ENCODE measurements around the gene ZMYND8.
"Not testable (repeated sequence)": the region's sequence is repeated elsewhere in the genome, so short reads cannot be mapped to it uniquely, and the experiment has no call there.

The ZMYND8 gene

DNA sequence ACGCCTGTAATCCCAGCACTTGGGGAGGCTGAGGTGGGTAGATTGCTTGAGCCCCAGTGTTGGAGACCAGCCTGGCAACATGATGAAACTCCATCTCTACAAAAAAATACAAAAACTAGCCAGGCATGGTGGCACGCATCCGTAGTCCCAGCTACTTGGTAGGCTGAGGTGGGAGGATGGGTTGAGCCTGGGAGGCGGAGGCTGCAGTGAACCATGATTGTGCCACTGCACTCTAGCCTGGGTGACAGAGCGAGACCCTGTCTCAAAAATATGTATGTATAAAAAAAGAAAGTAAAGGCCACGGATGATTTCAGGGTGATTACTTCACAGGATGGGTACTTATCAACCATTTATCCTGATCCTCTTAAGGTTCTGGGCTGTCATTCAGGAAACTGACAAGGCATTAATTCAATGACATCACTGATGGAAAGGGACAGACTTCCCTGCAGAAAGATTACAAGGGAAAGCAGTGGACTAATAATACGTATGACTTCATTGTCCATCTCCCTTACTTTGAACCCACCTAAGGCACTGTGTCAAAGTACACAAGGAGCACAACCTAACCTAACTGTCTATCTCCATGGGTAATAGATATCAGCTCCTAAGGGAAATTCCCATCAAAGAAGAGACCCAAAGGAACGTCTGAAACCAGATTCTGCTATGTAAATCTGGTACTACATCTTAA is 61.2 kb downstream of the ZMYND8 start:
- no peak overlapping the region for H3K27ac ChIP-seq (ENCODE audit: low read depth, low read length)

DNA sequence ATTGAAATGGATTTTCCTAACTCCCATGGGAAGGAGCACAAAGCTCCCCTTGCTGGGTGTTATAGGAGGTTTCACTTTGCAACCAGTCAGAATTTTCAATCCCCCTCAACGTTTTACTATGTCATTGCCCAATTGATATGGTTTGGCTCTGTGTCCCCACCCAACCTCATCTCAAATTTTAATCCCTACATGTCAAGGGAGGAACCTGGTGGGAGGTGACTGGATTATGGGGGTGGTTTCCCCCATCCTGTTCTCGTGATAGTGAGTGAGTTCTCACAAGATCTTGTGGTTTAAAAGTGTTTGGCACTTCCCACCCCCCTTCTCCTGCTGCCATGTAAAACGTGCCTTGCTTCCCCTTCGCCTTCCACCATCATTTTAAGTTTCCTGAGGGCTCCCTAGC is 62.9 kb downstream of the ZMYND8 start:
- H3K4me1 ChIP-seq (ENCODE audit: insufficient read depth, low read length): no peaks in the 10 kb centered on the region
- H3K36me3 ChIP-seq (ENCODE audit: insufficient read depth, low read length): peaks cover 51% of the 10 kb centered on the region
- no peaks in the 10 kb centered on the region for H3K9me3 ChIP-seq (ENCODE audit: low read length)
- no peak overlapping the region for H3K27ac ChIP-seq (ENCODE audit: low read depth, low read length)
- H3K9ac ChIP-seq (ENCODE audit: low read length): no peak overlapping the region
- H3K27me3 ChIP-seq (ENCODE audit: control insufficient read depth in 1 of 2, insufficient read depth in 2 of 2, low read length in 2 of 2): no peaks in the 10 kb centered on the region
- H3K4me3 ChIP-seq (ENCODE audit: low read depth in 1 of 2, low read length in 2 of 2): no peak overlapping the region

More for the DNA sequence above, 61.2 kb downstream of the ZMYND8 start:
- peaks cover 41% of the 10 kb centered on the region for H3K36me3 ChIP-seq (ENCODE audit: insufficient read depth, low read length)
- H3K4me1 ChIP-seq (ENCODE audit: insufficient read depth, low read length): no peaks in the 10 kb centered on the region
- no peaks in the 10 kb centered on the region for H3K9me3 ChIP-seq (ENCODE audit: low read length)
- no peak overlapping the region for H3K4me3 ChIP-seq (ENCODE audit: low read depth in 1 of 2, low read length in 2 of 2)
- H3K27me3 ChIP-seq (ENCODE audit: control insufficient read depth in 1 of 2, insufficient read depth in 2 of 2, low read length in 2 of 2): no peaks in the 10 kb centered on the region
- no peak overlapping the region for H3K9ac ChIP-seq (ENCODE audit: low read length)

DNA sequence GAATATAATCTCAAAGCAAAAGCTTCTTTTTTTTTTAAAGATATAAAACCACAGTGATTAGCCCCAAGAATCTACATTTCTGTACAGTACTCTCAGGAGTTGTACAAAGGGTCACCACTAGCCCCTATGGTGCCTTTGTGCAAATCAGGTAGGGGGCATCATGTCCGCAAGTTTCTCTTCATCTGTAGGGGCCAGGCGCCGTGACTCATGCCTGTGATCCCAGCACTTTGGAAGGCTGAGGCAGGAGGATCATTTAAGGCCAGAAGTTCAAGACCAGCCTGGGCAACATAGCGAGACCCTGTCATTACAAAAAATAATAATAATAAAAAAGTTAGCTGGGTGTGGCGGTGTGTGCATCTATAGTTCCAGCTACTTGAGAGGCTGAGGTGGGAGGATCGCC is 63.9 kb downstream of the ZMYND8 start:
- Histone ChIP-seq H3K4me1 (ENCODE audit: insufficient read depth, low read length) (no peaks in the 10 kb centered on the region), H3K4me3 (ENCODE audit: low read depth in 1 of 2, low read length in 2 of 2) (no peak overlapping the region), H3K9ac (ENCODE audit: low read length) (no peak overlapping the region), H3K9me3 (ENCODE audit: low read length) (no peaks in the 10 kb centered on the region), H3K36me3 (ENCODE audit: insufficient read depth, low read length) (peaks cover 44% of the 10 kb centered on the region), H3K27me3 (ENCODE audit: control insufficient read depth in 1 of 2, insufficient read depth in 2 of 2, low read length in 2 of 2) (no peaks in the 10 kb centered on the region), H3K27ac (ENCODE audit: low read depth, low read length) (no peak overlapping the region)

DNA sequence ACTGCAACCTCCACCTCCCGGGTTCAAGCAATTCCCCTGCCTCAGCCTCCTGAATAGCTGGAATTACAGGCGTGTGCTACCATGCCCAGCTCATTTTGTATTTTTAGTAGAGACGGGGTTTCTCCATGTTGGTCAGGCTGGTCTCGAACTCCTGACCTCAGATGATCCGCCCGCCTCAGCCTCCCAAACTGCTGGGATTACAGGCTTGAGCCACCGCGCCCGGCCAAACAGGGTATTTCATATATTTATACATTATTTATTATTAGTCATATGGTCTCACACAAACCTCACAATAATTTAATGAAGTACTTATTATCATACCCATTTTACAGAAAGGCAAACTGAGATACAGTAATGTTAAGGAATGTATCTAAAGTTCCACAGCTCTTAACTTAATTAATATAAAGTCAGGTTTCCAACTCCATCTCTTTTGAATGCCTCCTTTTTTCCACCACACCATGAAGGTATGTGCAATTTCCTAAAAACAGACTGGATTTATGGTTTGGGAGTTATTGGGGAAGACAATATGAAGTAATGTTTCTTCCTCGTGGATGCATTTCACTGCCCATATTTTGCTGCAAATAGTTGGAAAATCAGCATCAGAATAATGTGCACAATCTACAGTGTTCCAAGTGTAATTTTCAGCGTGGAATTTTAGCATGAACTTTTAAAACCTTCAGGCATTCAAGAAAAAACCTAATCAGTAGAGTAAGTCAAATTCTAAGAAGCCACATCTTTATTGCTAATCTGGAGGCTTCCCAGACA is 65.7 kb downstream of the ZMYND8 start:
- Histone ChIP-seq H3K36me3 (ENCODE audit: insufficient read depth, low read length) (peaks cover 43% of the 10 kb centered on the region), H3K4me1 (ENCODE audit: insufficient read depth, low read length) (no peaks in the 10 kb centered on the region), H3K27me3 (ENCODE audit: control insufficient read depth in 1 of 2, insufficient read depth in 2 of 2, low read length in 2 of 2) (no peaks in the 10 kb centered on the region), H3K4me3 (ENCODE audit: low read depth in 1 of 2, low read length in 2 of 2) (no peak overlapping the region), H3K9ac (ENCODE audit: low read length) (no peak overlapping the region), H3K27ac (ENCODE audit: low read depth, low read length) (no peak overlapping the region), H3K9me3 (ENCODE audit: low read length) (no peaks in the 10 kb centered on the region)

DNA sequence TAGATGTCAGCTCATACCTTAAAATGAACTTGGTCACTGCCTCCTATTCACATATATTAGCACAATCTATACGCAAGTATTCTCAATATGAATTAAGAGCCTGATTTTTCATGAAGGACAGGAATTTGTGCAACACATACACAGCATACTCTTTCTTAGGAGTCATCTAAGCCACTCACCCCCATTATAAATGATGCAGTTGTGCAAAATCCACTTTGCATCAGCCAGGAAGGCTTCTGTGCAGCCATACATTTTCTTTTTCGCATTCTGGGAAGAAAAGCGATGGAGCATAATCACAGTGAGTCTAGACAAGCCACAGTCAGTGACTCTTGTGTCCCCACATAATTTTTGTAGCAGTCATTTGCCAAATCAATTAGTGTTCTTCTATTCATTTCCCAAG is 66.5 kb downstream of the ZMYND8 start:
- no peak overlapping the region for H3K4me3 ChIP-seq (ENCODE audit: low read depth in 1 of 2, low read length in 2 of 2)
- H3K9ac ChIP-seq (ENCODE audit: low read length): no peak overlapping the region
- no peaks in the 10 kb centered on the region for H3K27me3 ChIP-seq (ENCODE audit: control insufficient read depth in 1 of 2, insufficient read depth in 2 of 2, low read length in 2 of 2)
- H3K9me3 ChIP-seq (ENCODE audit: low read length): no peaks in the 10 kb centered on the region
- no peaks in the 10 kb centered on the region for H3K4me1 ChIP-seq (ENCODE audit: insufficient read depth, low read length)
- peaks cover 41% of the 10 kb centered on the region for H3K36me3 ChIP-seq (ENCODE audit: insufficient read depth, low read length)
- H3K27ac ChIP-seq (ENCODE audit: low read depth, low read length): no peak overlapping the region

DNA sequence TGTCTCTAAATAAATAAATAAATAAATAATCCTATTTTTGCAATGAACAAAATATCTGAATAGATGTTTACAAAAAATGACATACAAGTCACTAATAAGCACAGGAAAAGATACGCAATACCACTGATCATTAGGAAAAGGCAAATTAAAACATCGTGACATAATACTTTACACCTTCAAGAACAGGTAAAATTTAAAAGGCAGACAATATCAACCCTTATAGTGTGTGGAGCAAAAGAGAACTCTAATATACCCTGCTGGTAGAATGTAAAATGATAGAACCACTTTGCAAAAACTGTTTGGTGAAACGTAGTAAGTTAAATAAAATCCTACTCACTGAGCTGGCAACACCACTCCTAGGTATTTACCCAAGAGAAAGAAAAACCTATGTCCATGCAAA is 67.4 kb downstream of the ZMYND8 start:
- H3K9ac ChIP-seq (ENCODE audit: low read length): no peak overlapping the region
- peaks cover 49% of the 10 kb centered on the region for H3K36me3 ChIP-seq (ENCODE audit: insufficient read depth, low read length)
- no peak overlapping the region for H3K27ac ChIP-seq (ENCODE audit: low read depth, low read length)
- no peaks in the 10 kb centered on the region for H3K9me3 ChIP-seq (ENCODE audit: low read length)
- H3K4me1 ChIP-seq (ENCODE audit: insufficient read depth, low read length): no peaks in the 10 kb centered on the region
- H3K4me3 ChIP-seq (ENCODE audit: low read depth in 1 of 2, low read length in 2 of 2): no peak overlapping the region
- no peaks in the 10 kb centered on the region for H3K27me3 ChIP-seq (ENCODE audit: control insufficient read depth in 1 of 2, insufficient read depth in 2 of 2, low read length in 2 of 2)

DNA sequence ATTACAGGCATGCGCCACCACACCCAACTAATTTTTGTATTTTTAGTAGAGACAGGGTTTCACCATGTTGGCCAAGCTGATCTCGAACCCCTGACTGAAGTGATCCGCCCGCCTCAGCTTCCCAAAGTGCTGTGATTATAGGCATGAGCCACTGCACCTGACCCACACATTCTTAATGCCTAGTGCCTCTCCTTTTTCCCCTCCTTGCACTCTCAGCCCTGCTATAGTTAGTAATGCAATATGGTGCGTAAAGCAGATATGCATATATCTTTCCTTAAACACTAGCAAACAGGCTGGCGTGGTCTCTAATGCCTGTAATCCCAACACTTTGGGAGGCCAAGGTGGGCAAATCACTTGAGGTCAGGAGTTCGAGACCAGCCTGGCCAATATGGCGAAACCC is 68.0 kb downstream of the ZMYND8 start:
- not testable (repeated sequence) for H3K27ac ChIP-seq (ENCODE audit: low read depth, low read length); H3K9ac ChIP-seq (ENCODE audit: low read length); H3K9me3 ChIP-seq (ENCODE audit: low read length); H3K4me1 ChIP-seq (ENCODE audit: insufficient read depth, low read length); H3K27me3 ChIP-seq (ENCODE audit: control insufficient read depth in 1 of 2, insufficient read depth in 2 of 2, low read length in 2 of 2); H3K4me3 ChIP-seq (ENCODE audit: low read depth in 1 of 2, low read length in 2 of 2)
- H3K36me3 ChIP-seq (ENCODE audit: insufficient read depth, low read length): peaks cover 49% of the 10 kb centered on the region

DNA sequence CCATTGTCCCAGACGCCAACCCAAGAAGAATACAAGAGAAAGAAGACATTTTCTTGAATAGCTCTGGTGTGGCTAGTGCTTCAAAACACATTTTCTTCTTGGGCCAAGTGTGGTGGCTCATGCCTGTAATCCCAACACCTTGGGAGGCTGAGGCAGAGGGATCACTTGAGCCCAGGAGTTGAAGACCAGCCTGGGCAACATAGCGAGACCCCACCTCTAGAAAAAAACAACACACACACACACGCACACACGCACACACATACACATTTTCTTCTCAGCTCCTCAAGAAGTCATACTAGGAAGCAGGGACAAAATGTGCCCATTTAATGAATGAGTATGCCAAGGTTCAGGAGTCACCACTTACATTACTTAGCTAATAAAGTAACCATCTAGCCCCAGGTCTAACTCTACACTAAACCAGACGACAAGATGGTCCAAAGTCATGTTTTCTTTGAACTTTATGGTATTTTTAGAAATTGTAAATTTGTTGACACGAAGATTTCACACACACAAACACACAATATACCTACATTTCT is 68.8 kb downstream of the ZMYND8 start:
- Histone ChIP-seq H3K27ac (ENCODE audit: low read depth, low read length) (no peak overlapping the region), H3K9me3 (ENCODE audit: low read length) (no peaks in the 10 kb centered on the region), H3K27me3 (ENCODE audit: control insufficient read depth in 1 of 2, insufficient read depth in 2 of 2, low read length in 2 of 2) (no peaks in the 10 kb centered on the region), H3K36me3 (ENCODE audit: insufficient read depth, low read length) (peaks cover 55% of the 10 kb centered on the region), H3K4me3 (ENCODE audit: low read depth in 1 of 2, low read length in 2 of 2) (no peak overlapping the region), H3K9ac (ENCODE audit: low read length) (no peak overlapping the region), H3K4me1 (ENCODE audit: insufficient read depth, low read length) (no peaks in the 10 kb centered on the region)

DNA sequence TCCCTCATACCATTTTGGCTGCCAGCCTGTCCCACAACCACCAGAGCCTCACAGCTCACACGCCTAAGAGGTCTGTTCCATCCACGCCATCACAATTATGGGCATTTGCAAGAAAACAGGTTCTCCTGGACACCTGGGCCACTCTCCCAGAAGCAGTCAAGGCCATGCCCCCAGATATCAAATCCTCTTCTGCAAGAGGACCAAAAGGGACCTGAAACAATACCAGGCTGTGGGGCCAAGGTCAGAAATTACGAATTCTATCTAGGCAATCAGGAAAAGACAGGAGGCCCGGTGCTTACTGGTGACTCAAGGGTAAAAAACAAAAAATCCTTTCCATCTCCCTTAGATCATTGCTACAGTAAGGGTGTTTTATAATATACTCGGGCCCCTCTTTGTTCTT is 69.8 kb downstream of the ZMYND8 start:
- H3K36me3 ChIP-seq (ENCODE audit: insufficient read depth, low read length): peaks cover 59% of the 10 kb centered on the region
- H3K27ac ChIP-seq (ENCODE audit: low read depth, low read length): no peak overlapping the region
- H3K4me1 ChIP-seq (ENCODE audit: insufficient read depth, low read length): no peaks in the 10 kb centered on the region
- no peak overlapping the region for H3K9ac ChIP-seq (ENCODE audit: low read length)
- no peak overlapping the region for H3K4me3 ChIP-seq (ENCODE audit: low read depth in 1 of 2, low read length in 2 of 2)
- no peaks in the 10 kb centered on the region for H3K27me3 ChIP-seq (ENCODE audit: control insufficient read depth in 1 of 2, insufficient read depth in 2 of 2, low read length in 2 of 2)
- H3K9me3 ChIP-seq (ENCODE audit: low read length): no peaks in the 10 kb centered on the region

DNA sequence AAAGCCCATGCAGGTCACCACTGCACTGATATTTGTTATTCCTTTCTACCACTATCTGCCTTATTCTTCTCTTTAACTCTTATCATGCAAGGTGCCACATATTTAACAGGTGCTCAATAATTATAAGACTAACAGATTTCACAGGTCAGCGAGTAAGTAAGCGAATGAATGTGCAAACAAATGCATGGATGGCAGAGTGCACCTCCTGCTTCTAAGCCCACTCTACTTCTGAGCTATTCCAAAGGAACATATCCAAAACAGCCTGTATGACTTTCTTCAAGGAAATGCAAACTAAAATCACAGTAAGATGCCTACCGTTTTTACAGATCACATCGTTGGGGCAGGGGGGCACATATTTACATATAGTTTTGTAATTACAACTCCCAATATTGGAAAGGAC is 71.3 kb downstream of the ZMYND8 start:
- no peak overlapping the region for H3K27ac ChIP-seq (ENCODE audit: low read depth, low read length)
- H3K4me3 ChIP-seq (ENCODE audit: low read depth in 1 of 2, low read length in 2 of 2): no peak overlapping the region
- H3K27me3 ChIP-seq (ENCODE audit: control insufficient read depth in 1 of 2, insufficient read depth in 2 of 2, low read length in 2 of 2): no peaks in the 10 kb centered on the region
- H3K36me3 ChIP-seq (ENCODE audit: insufficient read depth, low read length): peaks cover 50% of the 10 kb centered on the region
- no peaks in the 10 kb centered on the region for H3K4me1 ChIP-seq (ENCODE audit: insufficient read depth, low read length)
- H3K9me3 ChIP-seq (ENCODE audit: low read length): no peaks in the 10 kb centered on the region
- H3K9ac ChIP-seq (ENCODE audit: low read length): no peak overlapping the region

DNA sequence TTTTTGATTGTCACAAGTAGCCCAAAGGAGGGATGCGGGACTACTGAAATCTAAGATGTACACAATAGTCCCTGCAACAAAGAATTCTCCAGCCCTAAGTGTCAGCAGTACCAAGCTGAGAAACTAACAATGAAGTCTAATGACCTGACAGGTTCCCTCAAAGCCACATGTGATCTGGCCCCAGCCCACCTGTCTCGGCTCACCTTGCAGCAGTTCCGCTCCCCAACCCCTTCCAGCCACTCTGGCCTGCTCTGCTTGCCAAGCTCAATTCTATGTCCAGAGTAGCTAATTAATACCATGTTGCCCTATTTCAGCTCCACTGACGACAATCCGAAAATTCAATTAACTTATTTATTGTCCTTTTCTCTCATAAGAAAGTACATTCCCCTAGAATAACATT is 72.1 kb downstream of the ZMYND8 start:
- Histone ChIP-seq H3K4me3 (ENCODE audit: low read depth in 1 of 2, low read length in 2 of 2) (no peak overlapping the region), H3K9ac (ENCODE audit: low read length) (no peak overlapping the region), H3K27ac (ENCODE audit: low read depth, low read length) (no peak overlapping the region), H3K4me1 (ENCODE audit: insufficient read depth, low read length) (no peaks in the 10 kb centered on the region), H3K9me3 (ENCODE audit: low read length) (no peaks in the 10 kb centered on the region), H3K36me3 (ENCODE audit: insufficient read depth, low read length) (peaks cover 42% of the 10 kb centered on the region), H3K27me3 (ENCODE audit: control insufficient read depth in 1 of 2, insufficient read depth in 2 of 2, low read length in 2 of 2) (no peaks in the 10 kb centered on the region)

DNA sequence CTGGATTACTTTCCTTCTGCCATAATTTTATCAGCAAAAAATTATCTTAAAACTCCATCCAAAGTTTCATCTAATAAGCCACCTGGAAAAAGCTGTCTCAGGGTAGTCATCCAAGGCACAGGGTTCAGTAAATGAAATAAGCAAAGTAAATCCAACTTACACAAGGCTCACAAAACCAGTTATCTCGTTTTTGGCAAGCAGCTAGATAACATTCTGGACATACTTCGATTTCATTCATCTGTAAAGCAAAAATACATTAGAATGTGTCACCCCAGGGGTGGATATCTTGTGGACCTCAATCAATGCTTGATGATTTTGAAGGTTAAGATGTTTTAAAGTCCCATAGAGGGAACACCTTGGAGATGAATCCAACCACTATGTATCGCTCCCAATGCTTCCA is 73.1 kb downstream of the ZMYND8 start:
- Histone ChIP-seq H3K36me3 (ENCODE audit: insufficient read depth, low read length) (peaks cover 38% of the 10 kb centered on the region), H3K27ac (ENCODE audit: low read depth, low read length) (no peak overlapping the region), H3K9ac (ENCODE audit: low read length) (no peak overlapping the region), H3K9me3 (ENCODE audit: low read length) (no peaks in the 10 kb centered on the region), H3K4me1 (ENCODE audit: insufficient read depth, low read length) (no peaks in the 10 kb centered on the region), H3K4me3 (ENCODE audit: low read depth in 1 of 2, low read length in 2 of 2) (no peak overlapping the region), H3K27me3 (ENCODE audit: control insufficient read depth in 1 of 2, insufficient read depth in 2 of 2, low read length in 2 of 2) (no peaks in the 10 kb centered on the region)

All from muscle layer of colon (tissue), 2 donors.